ENCODE measurements around the gene B3GNT5.

Gene B3GNT5

DNA sequence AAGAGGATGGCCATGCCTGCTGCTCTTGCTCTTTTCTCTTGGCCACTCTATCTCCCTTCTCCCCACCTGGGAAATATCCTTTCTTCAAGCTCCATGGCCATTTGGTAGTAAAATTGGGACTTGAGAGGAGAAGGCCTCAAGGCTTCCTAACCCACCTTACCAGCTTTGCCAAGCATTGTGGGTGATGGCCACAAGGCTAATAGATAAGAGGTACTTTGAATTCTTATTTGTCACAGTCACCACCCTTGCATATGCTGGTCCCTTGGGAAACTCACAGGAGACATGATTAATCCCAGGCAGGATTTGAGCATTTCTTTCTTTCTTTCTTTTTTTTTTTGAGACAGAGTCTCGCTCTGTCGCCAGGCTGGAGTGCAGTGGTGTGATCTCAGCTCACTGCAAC is 37.2 kb downstream of the B3GNT5 start:
- DNase-seq: no peak

DNA sequence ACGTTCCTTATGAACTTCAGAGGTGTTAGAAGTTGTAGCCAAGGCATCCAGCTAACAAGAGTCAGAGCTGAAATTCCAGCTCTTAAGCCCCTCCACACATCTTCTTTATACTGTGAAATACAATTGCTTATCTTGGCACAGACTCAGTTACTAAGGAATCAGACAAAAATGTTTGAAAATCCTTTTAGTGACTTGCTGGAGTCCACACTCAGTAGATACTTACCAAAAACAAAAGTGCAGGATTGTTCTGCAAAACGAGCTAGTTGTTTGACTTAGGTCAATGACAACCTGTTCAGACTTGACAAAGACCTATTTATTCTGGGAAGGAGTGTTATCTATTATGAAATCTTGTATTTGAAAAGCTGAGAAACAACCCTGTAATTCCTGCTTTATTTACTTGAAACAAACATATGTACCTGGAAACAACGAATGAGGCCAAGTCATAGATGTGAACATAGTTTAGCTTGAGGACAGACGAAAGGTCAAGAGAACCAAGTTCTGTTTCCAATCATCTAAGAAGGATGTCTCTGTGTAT is 38.5 kb downstream of the B3GNT5 start:
- DNase-seq: no peak

DNA sequence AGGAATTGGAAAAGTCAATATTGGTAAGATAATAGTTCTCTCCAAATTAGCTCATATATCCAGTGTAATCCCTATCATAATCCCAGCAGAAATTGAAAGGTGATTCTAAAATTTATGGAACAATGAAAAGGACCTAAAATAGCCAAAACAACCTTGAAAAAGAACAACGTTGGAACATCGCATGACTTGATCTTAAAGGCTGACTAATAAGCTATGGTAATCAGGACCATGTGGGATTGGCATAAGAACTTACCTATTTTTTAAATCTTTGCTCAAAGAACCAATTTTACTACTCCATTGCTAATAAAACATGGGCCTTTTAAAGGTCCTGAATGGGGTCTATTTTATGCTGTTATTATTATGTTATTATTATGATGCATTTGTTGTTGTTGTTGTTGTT is 40.9 kb downstream of the B3GNT5 start:
- DNase-seq: no peak

DNA sequence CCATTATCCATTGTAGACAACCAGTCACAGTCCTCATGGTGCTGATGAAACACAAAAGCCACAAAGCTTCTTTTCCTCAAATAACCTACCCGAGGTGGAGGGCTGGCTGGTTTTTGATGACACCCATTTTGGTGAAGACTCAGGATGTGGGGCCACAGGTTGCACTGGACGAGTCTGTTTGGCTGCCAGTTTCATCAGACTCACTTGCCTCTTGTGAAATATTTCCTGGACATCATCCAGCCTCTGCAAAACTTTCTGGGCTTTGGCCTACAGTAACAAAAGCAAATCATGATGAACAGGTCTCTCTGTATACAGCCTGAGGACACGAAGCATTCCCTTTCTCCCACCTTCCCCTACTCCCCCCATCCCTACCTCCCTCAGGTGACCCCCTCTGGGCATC is 42.2 kb downstream of the B3GNT5 start:
- DNase-seq: peak in 1 of 56 donors; percentile 7

DNA sequence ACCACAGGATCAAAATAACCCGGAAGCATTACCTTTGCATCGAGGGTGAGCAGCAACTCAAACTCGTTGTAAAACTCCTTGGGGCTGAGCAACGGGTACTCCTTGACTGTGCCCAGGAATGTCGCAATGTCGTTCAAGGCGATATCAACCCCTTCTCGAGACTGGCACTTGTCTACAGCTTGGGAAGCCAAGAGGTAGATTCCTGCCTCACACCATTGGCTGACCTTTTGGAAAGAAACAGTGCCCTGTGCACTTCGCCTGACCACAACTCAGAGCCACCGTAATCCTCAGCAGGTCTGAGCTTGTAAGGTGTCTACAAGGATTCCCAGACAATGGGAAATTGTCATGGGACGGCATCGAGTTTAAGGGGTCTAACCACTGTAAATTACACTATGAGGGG is 43.9 kb downstream of the B3GNT5 start:
- no peak for DNase-seq

DNA sequence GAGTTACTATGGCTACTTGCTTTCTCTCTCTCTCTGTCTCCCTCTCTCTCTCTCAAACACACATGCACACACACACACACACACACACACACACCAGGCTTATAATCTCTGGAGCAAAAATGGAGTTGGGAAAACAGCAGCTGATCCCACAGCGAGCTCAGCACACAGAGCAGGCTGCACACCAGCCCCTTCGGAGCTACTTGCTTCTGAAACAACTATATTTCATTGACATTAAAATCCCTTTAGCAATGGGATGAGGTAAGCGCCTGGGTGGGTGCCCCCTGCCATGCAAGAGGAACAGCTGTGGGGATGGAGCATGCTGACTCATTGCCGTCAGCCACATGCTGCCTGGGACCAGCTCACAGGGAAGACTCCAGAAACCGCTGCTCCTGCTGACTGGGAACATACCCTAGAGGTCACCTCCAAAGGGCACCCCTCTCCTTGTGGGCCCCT is 45.7 kb downstream of the B3GNT5 start:
- peak in 53 of 56 donors; percentile 4 to 89 (median 55) for DNase-seq

DNA sequence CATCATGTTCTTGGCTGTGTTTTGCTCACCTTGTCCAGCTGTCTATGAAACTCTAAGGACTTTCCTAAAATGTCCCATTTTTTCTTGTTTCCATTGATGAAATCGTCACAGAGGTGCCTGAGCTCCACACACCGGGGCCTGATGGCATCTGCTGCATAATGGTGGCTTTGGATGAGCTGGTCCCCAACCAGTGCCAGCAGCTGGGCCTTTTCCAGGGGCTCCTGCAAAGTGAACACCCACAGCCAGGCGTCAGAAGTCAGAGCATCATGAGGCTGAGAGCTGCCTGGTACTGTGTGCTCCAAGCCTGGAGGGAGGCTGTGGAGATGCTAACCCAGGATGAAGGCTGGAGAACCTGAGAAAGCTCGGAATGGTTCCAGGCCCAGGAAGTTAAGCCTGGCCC is 46.9 kb downstream of the B3GNT5 start:
- peak in 3 of 56 donors; percentile 12 to 27 (median 20) for DNase-seq

DNA sequence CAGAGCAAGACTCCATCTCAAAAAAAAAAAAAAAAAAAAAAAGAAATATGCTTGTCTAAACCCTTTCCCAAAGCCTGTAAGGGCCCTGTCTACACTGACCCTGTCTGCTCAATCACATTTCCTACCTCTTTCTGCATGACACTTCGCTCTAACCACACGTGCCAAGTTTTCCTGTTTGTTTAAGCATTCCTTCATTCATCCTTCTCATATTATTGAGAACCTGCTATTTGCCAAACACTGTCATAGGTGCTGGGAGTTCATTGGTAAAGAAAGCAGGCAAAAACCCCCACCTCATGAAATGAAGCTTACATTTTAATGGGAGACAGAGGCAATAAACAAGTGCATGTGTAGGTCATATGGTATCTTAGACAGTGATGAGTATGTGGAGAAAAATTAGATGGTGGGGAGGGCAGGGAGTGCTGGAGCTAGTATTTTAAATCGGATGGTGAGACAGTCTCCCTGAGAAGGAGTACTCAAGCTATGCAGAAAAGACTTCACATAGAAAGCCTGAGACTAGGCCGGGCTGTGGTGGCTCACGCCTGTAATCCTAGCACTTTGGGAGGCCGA is 48.0 kb downstream of the B3GNT5 start:
- DNase-seq: no peak

DNA sequence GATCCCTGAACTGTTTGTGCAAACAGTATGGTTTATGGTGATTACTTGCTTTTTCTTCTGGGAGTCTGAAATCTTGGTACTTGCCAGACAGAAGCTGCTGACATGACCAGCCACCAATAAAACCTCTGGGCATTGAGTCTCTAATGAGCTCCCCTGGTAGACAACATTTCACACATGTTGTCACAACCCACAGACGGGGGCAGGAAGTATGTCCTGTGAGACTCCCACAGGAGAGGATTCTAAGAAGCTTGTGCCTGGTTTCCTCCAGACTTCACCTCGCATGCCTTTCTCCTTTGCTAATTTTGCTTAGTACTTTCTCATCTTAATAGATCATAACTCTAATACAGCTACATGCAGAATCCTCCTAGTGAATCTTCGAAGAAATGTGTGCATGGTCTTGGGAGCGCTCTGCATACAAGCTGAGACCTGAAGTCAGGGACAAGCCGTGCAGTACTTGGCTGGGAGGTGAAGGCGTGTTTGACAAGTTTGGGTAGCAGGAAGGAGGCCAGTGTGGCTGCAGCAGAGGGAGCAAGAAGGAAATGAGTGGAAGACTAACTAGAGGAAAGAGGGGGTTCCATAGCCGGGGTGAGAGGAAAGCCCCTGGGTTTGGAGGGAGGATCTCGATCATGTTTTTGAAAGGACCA is 49.0 kb downstream of the B3GNT5 start:
- DNase-seq: no peak

DNA sequence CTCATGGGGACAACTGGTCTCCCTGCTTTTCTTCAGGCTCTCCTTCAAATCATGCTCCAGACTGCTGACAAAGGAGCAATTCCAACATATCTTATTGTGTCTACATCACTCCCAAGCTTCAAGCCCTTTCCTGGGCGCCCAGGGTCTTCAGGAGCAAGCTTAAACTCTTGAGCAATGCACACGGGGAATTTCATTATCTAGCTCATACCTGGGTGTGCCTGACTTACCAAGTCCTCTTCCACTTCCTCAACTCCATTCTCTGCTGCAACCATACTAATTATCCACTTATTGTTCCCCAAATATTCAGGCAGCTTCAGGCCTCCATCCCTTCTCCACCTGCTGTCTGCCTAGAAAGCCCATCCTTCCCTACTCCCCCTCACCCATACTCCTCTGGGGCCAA is 50.6 kb downstream of the B3GNT5 start:
- DNase-seq: no peak

DNA sequence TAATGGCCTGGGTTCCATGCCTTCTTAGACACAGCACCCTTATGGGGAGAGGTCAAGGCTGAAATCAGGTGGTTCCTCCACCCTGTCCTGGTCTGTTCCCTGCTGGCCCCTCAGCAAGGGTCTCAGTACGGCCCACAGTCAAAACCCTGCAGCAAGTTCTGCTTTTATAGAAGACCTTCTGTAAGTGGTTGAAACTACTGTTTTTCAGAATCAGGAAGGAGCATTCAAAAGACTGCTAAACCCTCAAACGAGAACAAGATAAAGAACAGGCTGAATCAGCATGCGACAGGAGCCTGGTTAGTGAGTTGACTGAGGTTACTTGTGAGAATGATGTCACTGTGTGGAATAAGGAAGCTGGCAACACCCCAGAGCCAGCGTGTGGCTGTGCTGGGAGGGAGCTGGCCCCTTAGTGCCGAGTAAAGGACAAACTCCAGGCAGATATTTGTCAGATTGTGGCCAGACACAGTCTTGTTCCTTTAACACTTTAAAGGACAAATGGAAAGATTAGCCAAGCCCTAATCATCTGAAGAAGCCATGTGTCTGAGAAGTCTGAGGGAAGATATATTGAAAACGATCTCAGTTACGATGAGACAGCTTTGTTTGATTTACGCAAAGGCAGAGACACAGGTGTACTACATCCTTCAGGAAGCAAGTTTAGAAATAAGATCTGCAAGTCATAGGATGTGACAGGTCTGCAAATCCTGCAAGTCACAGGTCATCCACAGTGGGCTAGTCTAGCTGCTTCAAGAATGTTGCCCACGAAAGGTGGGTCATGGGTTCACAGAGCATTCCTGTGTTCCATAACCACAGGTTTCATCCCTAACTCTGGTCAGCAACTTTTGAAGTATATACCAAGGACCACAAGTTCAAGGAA is 54.0 kb downstream of the B3GNT5 start:
- DNase-seq: peak in 44 of 56 donors; percentile 4 to 69 (median 18)

DNA sequence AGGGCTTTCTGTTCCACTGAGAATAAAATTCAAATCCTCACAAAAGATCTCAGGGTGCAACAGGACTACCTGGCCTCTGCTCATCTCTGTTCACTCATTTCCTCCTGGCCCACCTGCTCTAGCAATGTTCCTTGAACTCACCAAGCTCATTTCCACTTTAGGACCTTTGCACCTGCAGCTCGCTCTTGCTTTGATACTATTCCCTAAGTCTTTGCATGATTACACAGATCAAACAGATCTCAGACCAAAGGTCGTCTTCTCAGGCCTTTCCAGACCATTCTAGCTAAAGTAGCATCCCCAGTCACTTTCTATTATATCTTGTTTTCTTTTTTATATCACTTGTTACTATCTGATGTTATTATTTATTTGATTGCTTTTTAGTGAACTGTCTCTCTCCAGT is 54.7 kb downstream of the B3GNT5 start:
- DNase-seq: no peak

DNA sequence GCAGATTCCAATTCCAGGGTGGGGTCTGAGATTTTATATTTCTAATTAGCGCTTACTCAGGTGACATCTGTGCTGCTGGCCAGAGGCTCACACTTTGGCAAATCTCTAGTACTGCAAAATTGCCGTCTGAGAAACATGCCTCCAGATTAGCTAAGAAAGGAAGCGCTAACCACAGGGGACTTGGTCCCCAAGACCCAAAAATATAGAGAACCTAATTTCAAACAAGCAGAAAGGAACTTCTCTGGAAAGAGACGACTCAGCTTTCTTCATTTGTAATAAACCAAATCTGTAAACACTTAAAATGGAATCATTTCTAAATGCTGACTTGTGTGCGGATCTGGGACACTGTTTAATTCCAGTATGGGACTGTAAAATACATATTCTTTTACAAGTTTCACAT is 55.7 kb downstream of the B3GNT5 start:
- DNase-seq: peak in 1 of 56 donors; percentile 12

DNA sequence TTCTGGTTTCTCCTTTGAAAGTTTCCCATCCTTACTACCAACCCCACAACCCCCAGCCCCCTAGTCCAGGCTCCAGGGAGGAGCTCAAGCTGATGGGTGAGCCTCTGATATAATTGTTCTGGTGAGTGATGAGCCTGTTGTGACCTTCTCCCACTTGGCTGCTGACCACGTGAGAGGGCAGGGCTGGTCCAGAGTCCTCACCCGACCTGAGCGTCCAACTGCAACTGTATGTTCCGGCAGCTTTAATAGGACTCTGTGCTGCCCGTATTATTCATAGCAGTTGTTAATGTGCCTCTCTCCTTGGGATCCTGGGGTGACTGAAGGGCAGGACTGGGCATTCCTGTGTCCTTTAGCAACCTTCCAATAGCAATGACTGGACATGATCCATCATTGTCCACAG is 56.2 kb downstream of the B3GNT5 start:
- DNase-seq: no peak

DNA sequence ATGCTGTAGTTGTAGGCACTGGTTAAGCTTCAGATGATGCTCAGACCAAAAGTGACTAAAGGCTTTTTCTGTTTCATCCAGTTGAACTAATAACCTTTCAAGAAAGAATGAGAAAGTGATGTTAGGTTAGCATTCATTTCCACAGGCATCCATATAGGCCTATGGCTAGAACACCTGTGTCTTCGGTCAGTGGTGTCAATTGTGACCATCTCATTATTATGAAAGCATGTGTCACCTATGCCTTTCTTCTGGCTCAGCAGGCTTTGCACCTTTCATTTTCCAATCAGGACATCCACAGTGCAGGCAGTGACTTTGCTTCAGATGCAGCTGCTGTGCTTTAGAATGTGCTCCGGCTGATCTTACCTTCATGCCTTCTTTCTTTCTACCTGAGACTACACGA is 57.9 kb downstream of the B3GNT5 start:
- no peak for DNase-seq

DNA sequence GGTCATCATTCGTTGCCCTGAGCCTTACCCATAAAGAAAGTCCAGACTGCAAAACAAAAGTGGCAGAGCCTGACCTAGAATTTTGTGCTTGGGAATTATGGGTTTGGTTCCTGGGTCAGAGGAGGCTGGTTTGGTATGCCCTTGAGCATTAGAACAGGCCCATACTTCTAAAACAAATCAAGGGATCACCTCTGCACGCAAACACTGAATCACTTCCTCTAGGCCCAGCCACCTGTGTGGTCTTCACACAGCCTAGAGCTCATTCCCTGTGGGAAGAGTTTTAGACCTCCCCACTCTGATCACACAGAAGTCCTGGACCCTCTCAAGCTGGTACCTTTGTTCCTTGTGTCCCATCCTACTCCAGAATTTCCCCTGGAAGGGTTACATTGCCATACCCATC is 59.4 kb downstream of the B3GNT5 start:
- no peak for DNase-seq

DNA sequence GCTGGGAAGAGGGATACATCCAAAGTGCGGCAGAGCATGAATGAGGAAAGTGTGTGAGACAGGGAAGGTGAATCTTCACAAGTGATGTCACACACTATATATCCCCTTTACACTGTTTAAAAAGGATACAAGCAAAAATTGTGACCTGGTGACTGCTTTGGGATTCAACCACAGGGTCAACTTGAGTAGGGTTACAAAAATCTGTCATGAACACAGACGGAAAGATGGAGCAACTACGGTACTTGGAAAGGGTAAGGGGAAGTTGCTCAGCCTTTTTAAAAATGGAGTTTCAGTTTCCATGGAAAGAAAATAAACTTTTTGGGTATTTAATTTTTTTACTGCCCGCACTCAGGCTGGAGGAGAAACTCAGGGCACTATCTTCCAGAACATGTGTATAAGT is 60.3 kb downstream of the B3GNT5 start:
- DNase-seq: no peak

DNA sequence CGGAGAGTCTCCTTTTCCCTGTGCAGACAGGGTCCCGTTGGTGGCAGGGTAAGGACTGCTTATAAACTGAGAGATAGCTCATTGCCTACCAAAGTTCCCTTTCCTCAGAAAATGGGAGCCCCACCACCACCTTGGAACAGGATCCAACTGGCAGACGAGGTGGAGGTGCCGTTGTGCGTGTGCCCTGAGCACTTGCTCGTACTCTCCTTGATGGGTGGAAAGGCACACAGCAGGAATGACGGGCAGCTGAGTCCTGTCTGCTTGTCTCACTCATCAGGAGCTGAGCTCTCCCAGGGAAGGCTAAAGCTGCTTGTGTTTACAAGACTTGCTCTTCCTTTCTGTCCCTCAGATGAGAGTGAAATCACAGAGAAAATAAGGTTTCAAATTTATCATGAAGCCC is 60.7 kb downstream of the B3GNT5 start:
- DNase-seq: no peak

DNA sequence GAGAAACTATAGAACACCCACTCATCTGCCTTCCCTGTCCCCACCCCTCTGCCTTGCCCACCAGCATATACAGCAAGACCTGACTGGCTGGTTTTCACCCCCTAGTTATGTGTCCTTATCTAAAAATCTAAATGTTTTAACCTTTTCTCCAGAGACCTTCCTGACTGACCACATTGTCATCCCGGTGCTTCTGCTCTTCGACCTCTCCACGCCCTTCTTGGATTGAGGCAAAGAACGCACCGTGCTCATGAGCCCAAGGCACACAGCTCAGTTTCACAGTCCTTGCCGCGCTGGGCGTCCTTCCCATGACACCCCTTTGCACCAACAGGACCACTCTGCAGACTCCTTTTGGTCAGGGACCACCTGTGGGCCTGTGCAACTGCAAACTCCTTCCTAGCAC is 62.7 kb downstream of the B3GNT5 start:
- DNase-seq: no peak

DNA sequence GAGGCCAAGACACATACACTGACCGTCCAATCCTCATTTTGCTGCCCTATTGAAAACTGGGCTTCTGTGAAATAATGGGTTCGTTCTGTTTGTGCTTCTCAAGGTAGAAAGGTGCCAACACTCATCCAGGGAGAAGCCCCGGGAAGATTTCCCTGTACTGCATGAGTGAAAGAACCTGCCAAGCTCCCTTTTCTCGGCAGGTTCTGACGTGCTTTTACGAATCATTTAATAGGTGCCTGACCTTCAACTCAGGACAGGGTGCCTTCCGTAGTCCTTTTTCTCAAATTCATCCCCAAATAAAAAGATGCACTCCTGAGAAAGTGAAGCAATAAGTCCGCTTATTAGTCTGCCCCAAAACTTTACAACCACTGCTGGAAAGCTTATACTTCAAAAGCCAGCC is 64.2 kb downstream of the B3GNT5 start:
- no peak for DNase-seq

DNA sequence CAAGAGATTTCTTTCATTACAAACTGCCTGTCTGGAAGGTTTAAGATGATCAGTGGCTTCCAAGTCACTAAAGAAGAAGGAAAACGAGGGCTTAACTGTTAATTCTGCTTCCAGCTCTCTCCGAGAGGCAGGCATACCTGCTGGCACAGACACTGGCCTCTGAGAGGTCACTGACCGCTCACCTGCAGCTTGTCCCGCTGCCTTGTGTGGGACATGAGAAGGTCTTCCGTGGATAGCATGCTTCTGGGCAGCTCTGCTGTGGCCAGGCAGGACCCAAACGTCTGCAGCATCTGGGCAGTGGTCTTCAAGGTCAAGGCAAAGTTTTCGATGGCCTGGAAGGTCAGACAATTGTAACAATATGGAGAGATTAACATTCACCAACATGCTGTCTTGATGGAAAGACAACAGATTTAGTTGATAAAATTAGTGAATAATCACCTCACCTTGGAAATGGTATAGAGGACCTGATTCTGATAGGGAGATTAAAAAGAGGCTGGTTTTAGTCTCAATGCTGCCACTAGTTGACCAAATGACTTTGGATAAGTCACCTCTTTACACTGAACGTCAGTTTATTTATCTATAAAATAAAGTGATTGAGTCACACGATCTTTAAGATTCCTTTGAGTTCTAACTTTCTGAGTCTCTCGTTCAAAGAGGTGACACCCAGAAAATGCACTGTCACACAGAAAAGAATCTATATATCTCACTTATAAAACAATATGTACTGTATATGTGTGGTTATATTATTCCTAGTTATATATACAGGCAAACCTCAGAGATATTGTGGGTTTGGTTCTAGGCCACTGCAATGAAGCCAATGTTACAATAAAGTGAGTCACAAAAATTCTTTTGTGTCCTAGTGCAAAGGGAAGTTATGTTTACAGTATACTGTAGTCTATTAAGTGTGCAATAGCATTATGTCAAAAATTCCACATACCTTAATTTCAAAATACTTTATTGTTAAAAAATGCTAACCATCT is 65.1 kb downstream of the B3GNT5 start:
- no peak for DNase-seq
